ENCODE data around the gene SLTM. TPM values are rescaled to one million over a fixed set of nuclear protein-coding genes. Genes with fewer than 3 reads are reported as not detected.

Gene SLTM
- polyA plus RNA-seq, 3 donors, result 26.5 to 105 (median 34.3) TPM

- no peaks in the 10 kb centered on the region for H3K9me3 ChIP-seq (replicated peaks in 1 of 2; ENCODE audit: control insufficient read depth in 1 of 2, insufficient read depth in 1 of 2, low read length in 2 of 2)
- H3K36me3 ChIP-seq (replicated peaks in 1 of 2; ENCODE audit: control insufficient read depth in 1 of 2, insufficient read depth in 2 of 2, low read length in 2 of 2), result peaks cover 0 to 27% of the 10 kb centered on the region in 2 donors
- TF ChIP-seq CTCF (IDR thresholded peaks at IDR 0.05), result no peak
- no peak overlapping the region for H2AFZ ChIP-seq (ENCODE audit: insufficient read depth, low read depth, low read length, poor library complexity, severe bottlenecking)
- no peaks in the 10 kb centered on the region for H3K9me3 Mint-ChIP-seq
- no peak for DNase-seq
- peaks cover 34 to 45% of the 10 kb centered on the region in 2 donors for H3K36me3 Mint-ChIP-seq
- intact Hi-C loops (cut with micrococcal nuclease), result no loop called here
- H3K27ac ChIP-seq (ENCODE audit: low read depth in 1 of 2, low read length in 2 of 2), result no peak overlapping the region
- no peaks in the 10 kb centered on the region for H3K27me3 Mint-ChIP-seq (ENCODE audit: low read depth in 3 of 3)
- H3K27ac Mint-ChIP-seq, result no peak overlapping the region
- no peak overlapping the region for H3K4me3 ChIP-seq (replicated peaks in 1 of 3; ENCODE audit: low read depth in 2 of 3, low read length in 3 of 3)
- no peak overlapping the region for H3K4me3 Mint-ChIP-seq
- H3K27me3 ChIP-seq (ENCODE audit: control insufficient read depth in 2 of 2, insufficient read depth in 2 of 2, low read length in 2 of 2), result no peaks in the 10 kb centered on the region
- no peak overlapping the region for H3K9ac ChIP-seq (ENCODE audit: insufficient read depth, low read length, poor library complexity, severe bottlenecking)
- H3K4me1 Mint-ChIP-seq, result peaks cover 22% of the 10 kb centered on the region
- no peaks in the 10 kb centered on the region for H3K79me2 ChIP-seq (ENCODE audit: insufficient read depth, low read length)
- H4K20me1 ChIP-seq (ENCODE audit: insufficient read depth, low read length), result no peaks in the 10 kb centered on the region
- no peak overlapping the region for H3K4me2 ChIP-seq (replicated peaks; ENCODE audit: extremely low read depth, low read length, poor library complexity, severe bottlenecking)
- peaks cover 0 to 6% of the 10 kb centered on the region in 2 donors for H3K4me1 ChIP-seq (ENCODE audit: control insufficient read depth in 1 of 2, insufficient read depth in 2 of 2, low read length in 2 of 2)
- WGBS (ENCODE audit: insufficient coverage), result 100% methylated on average over 2 of the region's 2 CpGs
These were observed 102.9 kb downstream of the SLTM start for GRCh38 chr15:58830556-58830955.

Small RNA genes within 50 kb of the gene (small RNA-seq; reads per million reads assigned to genes)
- gene ZNF444P1 (ENCODE audit: insufficient read length, low read depth), result not detected

Other genes starting within 250 kb of the SLTM start
- 100 to 1,000 TPM in 2 of 3 donors, 10 to 100 TPM in 1; 66.0 to 269 (median 149) TPM for gene ADAM10, start 184.0 kb downstream of the SLTM start, polyA plus RNA-seq
- gene MINDY2, start 162.4 kb downstream of the SLTM start, polyA plus RNA-seq, result 10 to 100 TPM in 1 of 3 donors, 1 to 10 TPM in 2; 3.4 to 10.9 (median 3.4) TPM
- 10 to 100 TPM; 10.2 to 28.0 (median 18.2) TPM for gene RNF111, start 54.0 kb upstream of the SLTM start, polyA plus RNA-seq
- under 1 TPM; 0.13 to 0.53 (median 0.31) TPM for gene CCNB2, start 171.5 kb upstream of the SLTM start, polyA plus RNA-seq

Data from CD14-positive monocyte (primary cell).